Body of pancreas (tissue), 4 donors: ENCODE measurements around the gene GRAP2.
"Not testable (repeated sequence)": the region's sequence is repeated elsewhere in the genome, so short reads cannot be mapped to it uniquely, and the experiment has no call there.

Source experiments
- CTCF ChIP-seq, 7 experiments: fragments of 450-650 bp in 4 of 7; fragments of 200-600 bp in 3 of 7; sonication (generic) in 3 of 7; IDR thresholded peaks; one replicate each; pipeline ENCODE4 v1.5.1; 2016 to 2019; ENCODE audit warnings: antibody characterized with exemption in 7 of 7
- POLR2A ChIP-seq, 3 donors: fragments of 450-650 bp; IDR thresholded peaks; one replicate each; pipeline ENCODE4 v1.6.1; 2016; ENCODE audit warnings: antibody characterized with exemption in 3 of 3, mild to moderate bottlenecking in 2 of 3

GRCh38 chr22:39875176-39875885 lies 25.6 kb upstream of the GRAP2 start:
- TF ChIP-seq CTCF, POLR2A (IDR thresholded peaks at IDR 0.05): not testable (repeated sequence)
